Thoracic aorta (tissue), 2 donors: ENCODE data around the gene CCL5. TPM values are rescaled to one million over a fixed set of nuclear protein-coding genes. Genes with fewer than 3 reads are reported as not detected.
A peak's percentile ranks its signal among the peaks of the same experiment; 100 is the strongest.

Experiments
- ATAC-seq: fragments of 150-250 bp; one replicate; pipeline ENCODE4 v1.8.0; 2017; ENCODE audit warnings: low read depth; ENCODE audit not compliant: insufficient number of reproducible peaks, low FRiP score
- DNase-seq: peaks from one replicate; pipeline ENCODE4 v3.0.0-alpha.2; 2020; ENCODE audit warnings: low spot score
- H3K27ac ChIP-seq, 2 donors: fragments of 200-600 bp; sonication (generic); 1 replicate in 1 of 2; 2 replicates in 1 of 2; pipeline ENCODE4 v1.5.1; 2016; ENCODE audit warnings: mild to moderate bottlenecking in 2 of 2, moderate library complexity in 2 of 2
- H3K27me3 ChIP-seq: fragments of 200-600 bp; sonication (generic); replicated peaks from 2 replicates; pipeline ENCODE4 v1.6.0; 2016; ENCODE audit warnings: mild to moderate bottlenecking; ENCODE audit not compliant: insufficient read depth
- H3K36me3 ChIP-seq: fragments of 200-600 bp; sonication (generic); one replicate; pipeline ENCODE4 v1.5.1; 2016
- H3K4me1 ChIP-seq, 2 donors: fragments of 200-600 bp; sonication (generic); 1 replicate in 1 of 2; 2 replicates in 1 of 2; pipeline versions ENCODE4 v1.5.1 to v1.6.0; 2016; ENCODE audit warnings: low read depth in 2 of 2, mild to moderate bottlenecking in 1 of 2; ENCODE audit not compliant: control insufficient read depth in 1 of 2
- H3K4me3 ChIP-seq: fragments of 200-600 bp; sonication (generic); 2 replicates; pipeline ENCODE4 v1.5.1; 2016; ENCODE audit warnings: mild to moderate bottlenecking
- H3K9me3 ChIP-seq: fragments of 200-600 bp; sonication (generic); 2 replicates; pipeline ENCODE4 v1.5.1; 2016
- CTCF ChIP-seq: fragments of 200-600 bp; sonication (generic); IDR thresholded peaks from one replicate; pipeline ENCODE4 v1.5.1; 2019; ENCODE audit warnings: antibody characterized with exemption
- total RNA-seq, 2 donors: library from RNA; depleted of rRNA; stranded (reverse); fragments of >200 nt; gene quantifications; one replicate each; pipeline versions ENCODE4 v1.1.0 to v1.2.3, GENCODE V29; 2016

CCL5 gene
- total RNA-seq, 2 donors from 2014 or later = 6.2 to 7.1 TPM

GRCh38 chr17:35856603-35857002 lies 23.6 kb downstream of the CCL5 start:
- Histone ChIP-seq H3K4me1 (no peaks in the 10 kb centered on the region), H3K36me3 (peaks cover 5% of the 10 kb centered on the region), H3K4me3 (no peak overlapping the region), H3K27me3 (no peaks in the 10 kb centered on the region), H3K9me3 (no peaks in the 10 kb centered on the region), H3K27ac (no peak overlapping the region)
- DNase-seq = no peak
- no peak for TF ChIP-seq CTCF
- no peak for ATAC-seq

GRCh38 chr17:35855965-35856364 lies 24.2 kb downstream of the CCL5 start:
- no peak for ATAC-seq
- no peaks in the 10 kb centered on the region for H3K4me1 ChIP-seq

GRCh38 chr17:35849469-35850348 lies 30.5 kb downstream of the CCL5 start:
- Histone ChIP-seq H3K36me3 (peaks cover 35% of the 10 kb centered on the region), H3K4me1 (no peaks in the 10 kb centered on the region), H3K9me3 (no peaks in the 10 kb centered on the region), H3K4me3 (no peak overlapping the region), H3K27me3 (no peaks in the 10 kb centered on the region), H3K27ac (no peak overlapping the region)
- TF ChIP-seq CTCF = peak; percentile 62
- ATAC-seq = no peak
- DNase-seq = no peak

More at GRCh38 chr17:35855965-35856364, 24.2 kb downstream of the CCL5 start:
- no peaks in the 10 kb centered on the region for H3K27me3 ChIP-seq
- no peak overlapping the region for H3K4me3 ChIP-seq
- peaks cover 8% of the 10 kb centered on the region for H3K36me3 ChIP-seq
- no peak for TF ChIP-seq CTCF
- H3K9me3 ChIP-seq = no peaks in the 10 kb centered on the region
- H3K27ac ChIP-seq = no peak overlapping the region
- no peak for DNase-seq

GRCh38 chr17:35847633-35848373 lies 32.4 kb downstream of the CCL5 start:
- H3K4me3 ChIP-seq = no peak overlapping the region
- no peaks in the 10 kb centered on the region for H3K4me1 ChIP-seq
- no peaks in the 10 kb centered on the region for H3K9me3 ChIP-seq
- H3K27ac ChIP-seq = no peak overlapping the region
- H3K36me3 ChIP-seq = peaks cover 53% of the 10 kb centered on the region
- no peak for DNase-seq
- TF ChIP-seq CTCF = no peak
- ATAC-seq = no peak
- no peaks in the 10 kb centered on the region for H3K27me3 ChIP-seq

- H3K36me3 ChIP-seq = peaks cover 56% of the 10 kb centered on the region
- H3K4me3 ChIP-seq = no peak overlapping the region
- H3K4me1 ChIP-seq = no peaks in the 10 kb centered on the region
- ATAC-seq (no peak), DNase-seq (no peak)
- no peaks in the 10 kb centered on the region for H3K27me3 ChIP-seq
- H3K27ac ChIP-seq = no peak overlapping the region
- TF ChIP-seq CTCF = no peak
- H3K9me3 ChIP-seq = no peaks in the 10 kb centered on the region
Observed at GRCh38 chr17:35847006-35847405, 33.2 kb downstream of the CCL5 start.
